PC-3 (cell line): ENCODE results near the gene NCS1. TPM values are rescaled to one million over a fixed set of nuclear protein-coding genes. Genes with fewer than 3 reads are reported as not detected.

Source experiments
- ATAC-seq: fragments of 200-7000 bp; cut with Tn5 transposase; 2 replicates; pipeline ENCODE4 v1.9.1; 2020; ENCODE audit warnings: mild to moderate bottlenecking, moderate library complexity
- BruUV-seq: library from RNA; stranded (reverse); fragments of 400-500 nt; replicated peaks from 2 replicates; lab custom pipeline; 2021; lab: Mats Ljungman, UMichigan
- CTCF ChIA-PET: fragments of 300-600 bp; sonication (Branson Sonifier 250); formaldehyde crosslinking; loops from one replicate; lab custom pipeline; 2022; ENCODE audit warnings: antibody characterized with exemption; lab: Charles Lee
- POLR2A ChIA-PET: fragments of 300-600 bp; sonication (Branson Sonifier 250); formaldehyde crosslinking; loops from one replicate; lab custom pipeline; 2022; ENCODE audit warnings: antibody characterized with exemption; ENCODE audit not compliant: unreplicated experiment; lab: Charles Lee
- DNase-seq: peaks from one replicate; pipeline ENCODE4 v3.0.0-alpha.2; 2015
- H2AFZ ChIP-seq: fragments of 300-600 bp; sonication (generic); 2 replicates; pipeline ENCODE4 v1.6.0; 2016; ENCODE audit warnings: antibody characterized with exemption, low read length
- H3F3A ChIP-seq: fragments of 300-600 bp; sonication (generic); one replicate; pipeline ENCODE4 v1.6.0; 2017; ENCODE audit warnings: antibody characterized with exemption, low read length, control low read depth, mild to moderate bottlenecking; ENCODE audit not compliant: unreplicated experiment
- H3K27ac ChIP-seq: fragments of 300-600 bp; sonication (generic); 2 replicates; pipeline ENCODE4 v1.5.1; 2016; ENCODE audit warnings: mild to moderate bottlenecking, low read length
- H3K27me3 ChIP-seq: fragments of 300-600 bp; sonication (generic); 2 replicates; pipeline ENCODE4 v1.6.1; 2016; ENCODE audit warnings: low read length, mixed read lengths
- H3K36me3 ChIP-seq: fragments of 300-600 bp; sonication (generic); 2 replicates; pipeline ENCODE4 v1.6.1; 2016; ENCODE audit warnings: low read depth, mixed run types, low read length, mixed read lengths
- H3K4me1 ChIP-seq: fragments of 300-600 bp; sonication (generic); 2 replicates; pipeline ENCODE4 v1.5.1; 2016; ENCODE audit warnings: low read length; ENCODE audit not compliant: insufficient read depth
- H3K4me2 ChIP-seq: fragments of 300-600 bp; sonication (generic); 2 replicates; pipeline ENCODE4 v1.6.0; 2016; ENCODE audit warnings: low read length
- H3K4me3 ChIP-seq: fragments of 300-600 bp; sonication (generic); 2 replicates; pipeline ENCODE4 v1.5.1; 2016; ENCODE audit warnings: mild to moderate bottlenecking, low read length, mixed read lengths
- H3K79me2 ChIP-seq: fragments of 300-600 bp; sonication (generic); 2 replicates; pipeline ENCODE4 v1.6.1; 2017; ENCODE audit warnings: low read length, mixed read lengths
- H3K9ac ChIP-seq: fragments of 300-600 bp; sonication (generic); 2 replicates; pipeline ENCODE4 v1.6.0; 2016; ENCODE audit warnings: mild to moderate bottlenecking, low read length
- H3K9me2 ChIP-seq: fragments of 300-600 bp; sonication (generic); replicated peaks from 2 replicates; pipeline ENCODE4 v1.6.1; 2016; ENCODE audit warnings: mixed run types, low read length, mixed read lengths
- H3K9me3 ChIP-seq: fragments of 300-600 bp; sonication (generic); 2 replicates; pipeline ENCODE4 v1.6.1; 2016; ENCODE audit warnings: low read length, mixed read lengths
- H4K20me1 ChIP-seq: fragments of 300-600 bp; sonication (generic); 2 replicates; pipeline ENCODE4 v1.6.1; 2016; ENCODE audit warnings: low read length, mixed read lengths
- CTCF ChIP-seq: fragments of 300-600 bp; sonication (generic); conservative IDR thresholded peaks from 2 replicates; pipeline ENCODE4 v1.5.1; 2017; ENCODE audit warnings: antibody characterized with exemption, low read depth, mild to moderate bottlenecking, low read length
- EZH2 ChIP-seq: fragments of 300-600 bp; sonication (generic); IDR thresholded peaks from one replicate; pipeline ENCODE4 v1.6.1; 2017; ENCODE audit warnings: antibody characterized with exemption, mild to moderate bottlenecking, low read length; ENCODE audit not compliant: unreplicated experiment
- EZH2phosphoT487 ChIP-seq: fragments of 300-600 bp; sonication (generic); IDR thresholded peaks from 2 replicates; pipeline ENCODE4 v1.6.1; 2018; ENCODE audit warnings: mild to moderate bottlenecking, antibody characterized with exemption, low read length, borderline replicate concordance
- intact Hi-C: fragments of 100-400 bp; cut with micrococcal nuclease; formaldehyde crosslinking; loops from 2 replicates; pipeline ENCODE4 v1.9.0; 2023
- total RNA-seq: library from RNA; depleted of rRNA; stranded (reverse); fragments of >200 nt; gene quantifications from 2 replicates; pipeline ENCODE4 v1.2.3, GENCODE V29; 2014

Gene NCS1
- total RNA-seq, 1 experiment from 2014 or later = 14.0 TPM

- H3K79me2 ChIP-seq = no peaks in the 10 kb centered on the region
- H3K9me2 ChIP-seq = no peaks in the 10 kb centered on the region
- TF ChIP-seq EZH2 (no peak), CTCF (no peak), EZH2phosphoT487 (no peak)
- no peak overlapping the region for H3K4me3 ChIP-seq
- no peaks in the 10 kb centered on the region for H3K36me3 ChIP-seq
- CTCF ChIA-PET = no interaction called here
- no peaks in the 10 kb centered on the region for H3K4me1 ChIP-seq
- ATAC-seq (no peak), DNase-seq (no peak)
- no peak overlapping the region for H3K4me2 ChIP-seq
- POLR2A ChIA-PET = no interaction called here
- H3K9me3 ChIP-seq = no peaks in the 10 kb centered on the region
- no peaks in the 10 kb centered on the region; the same call in 1 of the 2 replicates for H4K20me1 ChIP-seq
- H3K27ac ChIP-seq = no peak overlapping the region
- intact Hi-C loops = no loop called here
- H2AFZ ChIP-seq = no peak overlapping the region
- no peak overlapping the region for H3K9ac ChIP-seq
- H3K27me3 ChIP-seq = no peaks in the 10 kb centered on the region
- BruUV-seq = no TSS peak
- H3F3A ChIP-seq = no peaks in the 10 kb centered on the region
Measured at GRCh38 chr9:130197888-130198287, 25.7 kb downstream of the NCS1 start.

GRCh38 chr9:130198501-130199179 lies 26.4 kb downstream of the NCS1 start:
- intact Hi-C loops = no loop called here
- Histone ChIP-seq H3K27me3 (no peaks in the 10 kb centered on the region), H3K4me1 (no peaks in the 10 kb centered on the region), H3K79me2 (no peaks in the 10 kb centered on the region), H4K20me1 (no peaks in the 10 kb centered on the region; the same call in 1 of the 2 replicates), H3K27ac (no peak overlapping the region), H3K9me2 (no peaks in the 10 kb centered on the region), H3K9me3 (no peaks in the 10 kb centered on the region), H2AFZ (no peak overlapping the region), H3K4me2 (no peak overlapping the region), H3K9ac (no peak overlapping the region), H3F3A (no peaks in the 10 kb centered on the region), H3K4me3 (no peak overlapping the region), H3K36me3 (no peaks in the 10 kb centered on the region)
- no peak for ATAC-seq
- BruUV-seq = no TSS peak
- no peak for DNase-seq
- TF ChIP-seq EZH2 = no peak
- TF ChIP-seq CTCF = no peak
- no peak for TF ChIP-seq EZH2phosphoT487
- ChIA-PET CTCF (no interaction called here), POLR2A (no interaction called here)

GRCh38 chr9:130199605-130200004 lies 27.4 kb downstream of the NCS1 start:
- TF ChIP-seq EZH2 (no peak), EZH2phosphoT487 (no peak), CTCF (no peak)
- Histone ChIP-seq H2AFZ (no peak overlapping the region), H3K9ac (no peak overlapping the region), H3K36me3 (no peaks in the 10 kb centered on the region), H3K4me1 (no peaks in the 10 kb centered on the region), H3K9me3 (no peaks in the 10 kb centered on the region), H4K20me1 (no peaks in the 10 kb centered on the region; the same call in 1 of the 2 replicates), H3K4me3 (no peak overlapping the region), H3K4me2 (no peak overlapping the region), H3F3A (no peaks in the 10 kb centered on the region), H3K9me2 (no peaks in the 10 kb centered on the region), H3K27me3 (no peaks in the 10 kb centered on the region), H3K79me2 (no peaks in the 10 kb centered on the region), H3K27ac (no peak overlapping the region)
- DNase-seq (no peak), ATAC-seq (no peak)
- CTCF ChIA-PET = no interaction called here
- BruUV-seq = no TSS peak
- intact Hi-C loops = no loop called here
- POLR2A ChIA-PET = interaction anchor here (0.5 to 0.6 kb wide), 2 partner anchors 28 to 80 kb away, joined by 3 to 6 read pairs; no protein-coding TSS in a partner anchor
